Measurements from ENCODE around the gene GJD3.

The GJD3 gene

GRCh38 chr17:40351359-40352236 is 12.9 kb downstream of the GJD3 start:
- TF ChIP-seq GATA1 (IDR thresholded peaks at IDR 0.05; ENCODE audit: low read depth, low read length) (no peak), POLR2A (IDR thresholded peaks at IDR 0.05; ENCODE audit: low read length) (no peak)
- DNase-seq = no peak

GRCh38 chr17:40350689-40351358 is 13.7 kb downstream of the GJD3 start:
- TF ChIP-seq POLR2A (IDR thresholded peaks at IDR 0.05; ENCODE audit: low read length) (no peak), GATA1 (IDR thresholded peaks at IDR 0.05; ENCODE audit: low read depth, low read length) (no peak)
- no peak for DNase-seq

- peak; percentile 15 to 34 for DNase-seq
- TF ChIP-seq POLR2A (IDR thresholded peaks at IDR 0.05; ENCODE audit: low read length) = no peak
Measured at GRCh38 chr17:40349895-40350688, 14.4 kb downstream of the GJD3 start.

GRCh38 chr17:40349477-40349894 is 15.1 kb downstream of the GJD3 start:
- TF ChIP-seq GATA1 (IDR thresholded peaks at IDR 0.05; ENCODE audit: low read depth, low read length) = no peak
- no peak for TF ChIP-seq POLR2A (IDR thresholded peaks at IDR 0.05; ENCODE audit: low read length)
- DNase-seq = no peak

GRCh38 chr17:40348562-40349476 is 15.7 kb downstream of the GJD3 start:
- no peak for DNase-seq
- TF ChIP-seq GATA1 (IDR thresholded peaks at IDR 0.05; ENCODE audit: low read depth, low read length) (no peak), POLR2A (IDR thresholded peaks at IDR 0.05; ENCODE audit: low read length) (no peak)

GRCh38 chr17:40348136-40348504 is 16.4 kb downstream of the GJD3 start:
- TF ChIP-seq GATA1 (IDR thresholded peaks at IDR 0.05; ENCODE audit: low read depth, low read length) = no peak
- no peak for TF ChIP-seq POLR2A (IDR thresholded peaks at IDR 0.05; ENCODE audit: low read length)
- DNase-seq = peak in 1 of 2 experiments; percentile 25

- TF ChIP-seq POLR2A (IDR thresholded peaks at IDR 0.05; ENCODE audit: low read length) (no peak), GATA1 (IDR thresholded peaks at IDR 0.05; ENCODE audit: low read depth, low read length) (no peak)
- DNase-seq = peak in 1 of 2 experiments; percentile 15
Measured at GRCh38 chr17:40347319-40348135, 17.0 kb downstream of the GJD3 start.

GRCh38 chr17:40346765-40347158 is 17.8 kb downstream of the GJD3 start:
- DNase-seq = no peak

GRCh38 chr17:40345994-40346764 is 18.4 kb downstream of the GJD3 start:
- no peak for DNase-seq
- TF ChIP-seq POLR2A (IDR thresholded peaks at IDR 0.05; ENCODE audit: low read length) (no peak), GATA1 (IDR thresholded peaks at IDR 0.05; ENCODE audit: low read depth, low read length) (no peak)

More at GRCh38 chr17:40346765-40347158, 17.8 kb downstream of the GJD3 start:
- TF ChIP-seq POLR2A (IDR thresholded peaks at IDR 0.05; ENCODE audit: low read length) (no peak), GATA1 (IDR thresholded peaks at IDR 0.05; ENCODE audit: low read depth, low read length) (no peak)

GRCh38 chr17:40345161-40345993 is 19.2 kb downstream of the GJD3 start:
- DNase-seq = peak; percentile 28 to 46
- TF ChIP-seq POLR2A (IDR thresholded peaks at IDR 0.05; ENCODE audit: low read length) = no peak
- no peak for TF ChIP-seq GATA1 (IDR thresholded peaks at IDR 0.05; ENCODE audit: low read depth, low read length)

Measured in erythroblast (primary cell).